Heart left ventricle (tissue), 16 donors: Measurements from ENCODE around the gene PIK3R2. TPM values are rescaled to one million over a fixed set of nuclear protein-coding genes. Genes with fewer than 3 reads are reported as not detected.
A peak's percentile ranks its signal among the peaks of the same experiment; 100 is the strongest.
"Not testable (repeated sequence)": the region's sequence is repeated elsewhere in the genome, so short reads cannot be mapped to it uniquely, and the experiment has no call there.

ENCODE experiments used
- ATAC-seq, 4 donors: fragments of 200-7000 bp; cut with Tn5 transposase; one replicate each; pipeline ENCODE4 v1.9.1; 2020 to 2022; ENCODE audit warnings: moderate library complexity in 4 of 4, mild to moderate bottlenecking in 3 of 4, moderate number of reproducible peaks in 1 of 4
- DNase-seq, 5 donors: peaks; one replicate each; pipeline ENCODE4 v3.0.0-alpha.2; 2020
- H3K27ac ChIP-seq, 12 donors: fragments of 200-600 bp; sonication (generic) in 4 of 12; one replicate each; pipeline versions ENCODE4 v1.5.0 to v1.8.0; 2016 to 2022; ENCODE audit warnings: mild to moderate bottlenecking in 2 of 12
- H3K27me3 ChIP-seq, 9 donors: fragments of 200-600 bp; sonication (generic) in 2 of 9; one replicate each; pipeline versions ENCODE4 v1.5.1 to v1.8.0; 2016 to 2022; ENCODE audit warnings: mild to moderate bottlenecking in 3 of 9
- H3K36me3 ChIP-seq, 9 donors: fragments of 200-600 bp; sonication (generic) in 2 of 9; one replicate each; pipeline versions ENCODE4 v1.5.0 to v1.8.0; 2018 to 2022; ENCODE audit warnings: mild to moderate bottlenecking in 2 of 9
- H3K4me1 ChIP-seq, 12 donors: fragments of 200-600 bp; sonication (generic) in 4 of 12; one replicate each; pipeline versions ENCODE4 v1.5.0 to v1.8.0; 2016 to 2022; ENCODE audit warnings: mild to moderate bottlenecking in 3 of 12
- H3K4me3 ChIP-seq, 12 donors: fragments of 200-600 bp; sonication (generic) in 4 of 12; one replicate each; pipeline versions ENCODE4 v1.5.0 to v1.8.0; 2017 to 2022; ENCODE audit warnings: mild to moderate bottlenecking in 9 of 12, moderate library complexity in 4 of 12
- H3K9me3 ChIP-seq, 12 donors: fragments of 200-600 bp; sonication (generic) in 4 of 12; one replicate each; pipeline versions ENCODE4 v1.5.0 to v1.8.0; 2016 to 2022; ENCODE audit warnings: mild to moderate bottlenecking in 1 of 12
- POLR2A ChIP-seq, 2 donors: fragments of 450-650 bp; IDR thresholded peaks; one replicate each; pipeline ENCODE4 v1.6.1; 2017; ENCODE audit warnings: antibody characterized with exemption in 2 of 2, mild to moderate bottlenecking in 2 of 2, moderate library complexity in 2 of 2
- WGBS, 4 donors: extraction: QIAGEN DNeasy Blood & Tissue Kit in 2 of 4; methylation state at CpG; one replicate each; pipeline versions ENCODE4 v1.1.5 to v1.1.7; 2013 to 2018; 5-methylcytosine and 5-hydroxymethylcytosine counted together
- intact Hi-C, 10 donors: fragments of 100-400 bp; cut with DNase I; formaldehyde crosslinking; loops; one replicate each; pipeline versions ENCODE4 v1.11.1 to v1.14.2; 2022
- long read RNA-seq, 3 donors: library from polyadenylated mRNA; unstranded; transcript quantifications; one replicate each; pipeline ENCODE4 v2.0.0, GENCODE V29; 2020 to 2021
- polyA plus RNA-seq, 2 donors: library from polyadenylated mRNA; stranded (reverse); fragments of 200-250 nt; gene quantifications; one replicate each; pipeline ENCODE4 v1.2.3, GENCODE V29; 2013
- total RNA-seq, 9 donors: library from RNA; depleted of rRNA in 2 of 9; stranded (reverse); fragments of >200 nt in 2 of 9; fragmentation: NEBNext Ultra II Directional in 3 of 9; extraction: Animal tissue kit (Norgen Biotek cat#: 25700) in 3 of 9; gene quantifications; one replicate each; pipeline versions ENCODE4 v1.1.0 to v1.2.4, GENCODE V29; 2016 to 2023
- TF ChIP-seq, protein P1 (sequence below), 12 donors: fragments of 200-600 bp; sonication (generic) in 4 of 12; IDR thresholded peaks; one replicate each; pipeline versions ENCODE4 v1.5.0 to v1.8.0; 2018 to 2022; ENCODE audit warnings: antibody characterized with exemption in 12 of 12, mild to moderate bottlenecking in 5 of 12
- donor health status: ischemic (EF 13 %, LVEDD 7.1; RV severe dilation, severe dysfunction).
- donor health status: healthy with polysubstance abuse.
- donor health status: DM: no; HTN: yes; CAD: no.
- donor health status: DM: no; HTN: no; CAD: no.
- donor health status: ischemic (EF 25% LVEDD 6.9; RV normal size, moderate dysfunction).
- donor health status: ischemic (EF 25% LVEDD 5.7; RV mildly dilated, moderate dysfunction).
- donor health status: healthy.
- donor health status: DM: yes; HTN: yes; CAD: no.
- donor health status: ischemic (EF 35%, LVEDD 5.7; RV mildly dilated, moderate dysfunction).
- donor health status: nonischemic (EF 11% LVEDD 7.7; RV severe dilation, severe dysfunction).
- donor health status: DM: yes; HTN: yes; CAD: no.
- donor health status: PGD.
- donor health status: ischemic (EF 29% LVEDD 5.4; RV normal size, mild dysfunction).
- donor health status: nonischemic (EF 23%, LVEDD 6.1; RV moderate dilation, normal function).

The PIK3R2 gene
- total RNA-seq (10 to 100 TPM; 17.9 to 28.6 (median 24.6) TPM), polyA plus RNA-seq (1 to 10 TPM; 4.0 to 7.1 TPM)
- long read RNA-seq, donor 1, partial matches to known transcripts = 4 of 6 reads
- long read RNA-seq, donor 1, other reads (novel, unspliced or antisense) = 0 of 6 reads
- long read RNA-seq, donor 2 = 0 reads
- long read RNA-seq, donor 3, full-length matches to known transcripts = 2 of 4 reads
- long read RNA-seq, donor 3, partial matches to known transcripts = 0 of 4 reads
- long read RNA-seq, donor 3, other reads (novel, unspliced or antisense) = 2 of 4 reads

DNA sequence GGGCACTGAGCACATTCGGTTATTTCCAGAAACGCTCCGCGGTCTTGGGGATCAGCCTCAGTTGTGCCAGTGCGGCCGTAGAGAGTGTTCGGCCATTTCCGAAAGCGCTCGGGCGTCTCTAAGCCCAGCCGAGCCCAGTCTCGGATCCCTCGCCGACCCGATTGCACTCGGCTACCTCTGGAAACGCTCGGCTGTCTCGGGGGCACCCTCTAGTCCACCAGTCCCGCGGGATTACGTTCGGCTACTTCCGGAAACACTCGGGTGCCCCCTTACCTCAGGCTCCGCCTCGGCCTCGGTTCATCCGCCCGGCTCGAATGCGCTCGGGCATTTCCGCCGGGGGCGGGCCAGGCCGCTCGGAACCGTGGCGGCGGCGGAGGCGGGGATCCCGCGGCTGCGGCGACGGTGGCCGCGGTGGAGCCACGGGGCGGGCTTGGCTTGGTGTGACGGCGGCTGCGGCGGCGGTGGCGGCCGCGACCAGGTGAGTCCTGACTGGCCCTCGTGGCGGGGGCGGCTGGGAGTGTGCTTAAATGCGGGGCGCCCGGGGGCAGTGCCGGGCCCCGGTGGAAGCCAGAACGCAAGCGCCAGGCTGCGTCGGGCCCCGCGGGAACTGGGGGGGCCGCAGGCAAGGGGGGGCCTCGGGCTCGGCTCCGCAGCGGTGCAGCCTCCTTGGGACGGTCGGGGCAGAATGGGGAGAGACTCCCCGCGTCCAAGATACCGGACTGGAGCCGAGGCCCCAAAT is at the start of gene PIK3R2:
PIK3R2 (plus strand) TSS at position 347 of the 739 bp plus-strand sequence. CDS start 2,717 bp downstream, outside the sequence.
- Histone ChIP-seq H3K27me3 (no peaks in the 10 kb centered on the region), H3K27ac (peak within 1 kb of the TSS; percentile 86 to 99 (median 95)), H3K4me3 (peak within 1 kb of the TSS; percentile 81 to 98 (median 94)), H3K36me3 (peaks cover 0 to 13% (median 0%) of the 10 kb centered on the region in 9 donors), H3K9me3 (no peaks in the 10 kb centered on the region), H3K4me1 (peaks cover 8 to 51% (median 31%) of the 10 kb centered on the region in 12 donors)
- intact Hi-C loops = loop anchor here in 8 of 10 donors (1.0 to 10.0 kb wide), 6 partner anchors 36 to 148 kb away; partner anchors contain the start of genes ARRDC2 (in 1 of the 8) and MPV17L2 (in 1 of the 8)
- ATAC-seq = peak; percentile 87 to 93 (median 90)
- TF ChIP-seq, protein P1, sequence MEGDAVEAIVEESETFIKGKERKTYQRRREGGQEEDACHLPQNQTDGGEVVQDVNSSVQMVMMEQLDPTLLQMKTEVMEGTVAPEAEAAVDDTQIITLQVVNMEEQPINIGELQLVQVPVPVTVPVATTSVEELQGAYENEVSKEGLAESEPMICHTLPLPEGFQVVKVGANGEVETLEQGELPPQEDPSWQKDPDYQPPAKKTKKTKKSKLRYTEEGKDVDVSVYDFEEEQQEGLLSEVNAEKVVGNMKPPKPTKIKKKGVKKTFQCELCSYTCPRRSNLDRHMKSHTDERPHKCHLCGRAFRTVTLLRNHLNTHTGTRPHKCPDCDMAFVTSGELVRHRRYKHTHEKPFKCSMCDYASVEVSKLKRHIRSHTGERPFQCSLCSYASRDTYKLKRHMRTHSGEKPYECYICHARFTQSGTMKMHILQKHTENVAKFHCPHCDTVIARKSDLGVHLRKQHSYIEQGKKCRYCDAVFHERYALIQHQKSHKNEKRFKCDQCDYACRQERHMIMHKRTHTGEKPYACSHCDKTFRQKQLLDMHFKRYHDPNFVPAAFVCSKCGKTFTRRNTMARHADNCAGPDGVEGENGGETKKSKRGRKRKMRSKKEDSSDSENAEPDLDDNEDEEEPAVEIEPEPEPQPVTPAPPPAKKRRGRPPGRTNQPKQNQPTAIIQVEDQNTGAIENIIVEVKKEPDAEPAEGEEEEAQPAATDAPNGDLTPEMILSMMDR (IDR thresholded peaks at IDR 0.05) = peak in 3 of 12 donors; percentile 9 to 16 (median 14)
- peak in 1 of 2 donors; percentile 70 for TF ChIP-seq POLR2A (IDR thresholded peaks at IDR 0.05)
- peak; percentile 99 to 100 (median 100) for DNase-seq
- WGBS, 4 donors = 0 to 1% (median 1%) methylated on average over 61 to 86 of the region's 86 CpGs

DNA sequence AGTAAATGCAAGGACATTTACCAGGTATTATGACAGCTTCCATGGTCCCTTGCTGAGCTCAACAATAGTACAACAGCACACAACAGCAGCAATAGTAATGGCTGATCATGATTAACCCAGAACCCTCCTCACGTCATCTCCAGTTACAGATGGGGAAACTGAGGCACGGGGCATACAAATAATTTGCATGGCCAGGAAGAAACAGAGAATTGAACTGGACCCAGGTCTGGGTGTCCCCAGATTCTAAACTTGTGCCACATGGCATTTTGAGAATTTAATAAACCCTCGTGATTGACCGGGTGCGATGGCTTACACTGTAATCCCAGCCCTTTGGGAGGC is 48.2 kb upstream of the PIK3R2 start:
- peaks cover 0 to 32% (median 10%) of the 10 kb centered on the region in 9 donors for H3K27me3 ChIP-seq
- peak overlapping the region in 1 of 12 donors; percentile 44 for H3K27ac ChIP-seq

DNA sequence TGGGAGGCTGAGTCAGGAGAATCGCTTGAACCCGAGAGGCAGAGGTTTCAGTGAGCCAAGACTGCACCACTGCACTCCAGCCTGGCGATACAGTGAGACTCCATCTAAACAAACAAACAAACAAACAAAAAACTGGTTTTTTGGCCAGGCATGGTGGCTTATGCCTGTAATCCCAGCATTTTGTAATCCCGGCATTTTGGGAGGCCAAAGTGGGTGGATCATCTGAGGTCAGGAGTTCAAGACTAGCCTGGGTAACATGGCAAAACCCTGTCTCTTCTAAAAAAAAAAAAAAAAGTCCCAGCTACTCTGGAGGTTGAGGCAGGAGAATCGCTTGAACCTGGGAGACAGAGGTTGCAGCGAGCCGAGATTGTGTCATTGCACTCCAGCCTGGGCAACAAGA is 47.7 kb upstream of the PIK3R2 start:
- H3K4me3 ChIP-seq, H3K9me3 ChIP-seq, H3K36me3 ChIP-seq, H3K27ac ChIP-seq, ATAC-seq, DNase-seq: not testable (repeated sequence)
- Histone ChIP-seq H3K27me3 (peaks cover 0 to 27% (median 5%) of the 10 kb centered on the region in 9 donors), H3K4me1 (peaks cover 0 to 24% (median 5%) of the 10 kb centered on the region in 12 donors)
- WGBS, 4 donors = 80 to 91% (median 86%) methylated on average over 7 of the region's 7 CpGs
- intact Hi-C loops = loop anchor here in 1 of 10 donors (10.0 kb wide), 1 partner anchor 620 kb away; no protein-coding TSS in a partner anchor

More for the DNA sequence above, 48.2 kb upstream of the PIK3R2 start:
- H3K4me3 ChIP-seq = peak overlapping the region; percentile 1 to 55 (median 44)
- H3K36me3 ChIP-seq = no peaks in the 10 kb centered on the region
- intact Hi-C loops = loop anchor here in 1 of 10 donors (10.0 kb wide), 1 partner anchor 620 kb away; no protein-coding TSS in a partner anchor
- DNase-seq (no peak), ATAC-seq (no peak)
- peaks cover 0 to 23% (median 3%) of the 10 kb centered on the region in 12 donors for H3K4me1 ChIP-seq
- WGBS, 4 donors = 67 to 88% (median 71%) methylated on average over 5 of the region's 5 CpGs
- TF ChIP-seq, protein P1 (IDR thresholded peaks at IDR 0.05) = no peak
- no peak for TF ChIP-seq POLR2A (IDR thresholded peaks at IDR 0.05)
- no peaks in the 10 kb centered on the region for H3K9me3 ChIP-seq

DNA sequence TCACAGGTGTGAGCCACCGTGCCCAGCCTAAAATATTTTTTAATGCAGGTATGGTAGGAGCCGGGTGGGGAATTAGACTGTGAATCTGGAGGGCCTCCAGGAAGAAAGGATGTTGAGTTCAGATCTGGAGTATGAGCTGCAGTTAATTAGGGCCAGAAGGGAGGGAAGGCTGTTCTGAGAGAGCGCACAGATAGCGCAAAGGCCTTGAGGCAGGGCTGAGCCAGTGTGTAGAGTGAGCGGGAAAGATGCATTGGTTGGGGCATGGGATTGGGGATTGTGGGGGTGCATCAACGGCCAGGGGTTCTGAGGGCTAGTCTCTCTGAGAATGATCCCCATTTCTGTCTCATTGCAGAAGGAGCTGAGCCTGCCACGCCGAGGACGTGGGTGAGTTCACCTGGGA is 45.7 kb upstream of the PIK3R2 start:
- TF ChIP-seq, protein P1 (IDR thresholded peaks at IDR 0.05) = no peak
- no peak for TF ChIP-seq POLR2A (IDR thresholded peaks at IDR 0.05)

More for the DNA sequence above, 45.7 kb upstream of the PIK3R2 start:
- ATAC-seq (no peak), DNase-seq (no peak)
- H3K9me3 ChIP-seq = no peaks in the 10 kb centered on the region
- peaks cover 0 to 31% (median 10%) of the 10 kb centered on the region in 12 donors for H3K4me1 ChIP-seq
- H3K4me3 ChIP-seq = no peak overlapping the region
- peaks cover 0 to 19% (median 3%) of the 10 kb centered on the region in 9 donors for H3K27me3 ChIP-seq
- H3K36me3 ChIP-seq = no peaks in the 10 kb centered on the region
- intact Hi-C loops = loop anchor here in 1 of 10 donors (10.0 kb wide), 1 partner anchor 622 kb away; no protein-coding TSS in a partner anchor
- H3K27ac ChIP-seq = no peak overlapping the region
- WGBS, 4 donors = 89 to 93% (median 92%) methylated on average over 7 to 9 of the region's 9 CpGs
